ENCODE measurements around the gene ZNF185.

ZNF185 gene

GRCh38 chrX:152915541-152916241 lies 17.8 kb downstream of the ZNF185 start:
- no peak for DNase-seq (ENCODE audit: extremely low read depth in 1 of 2, low read depth in 1 of 2)

GRCh38 chrX:152917656-152918579 lies 20.1 kb downstream of the ZNF185 start:
- no peak for DNase-seq (ENCODE audit: extremely low read depth in 1 of 2, low read depth in 1 of 2)

- DNase-seq (ENCODE audit: extremely low read depth in 1 of 2, low read depth in 1 of 2), result no peak
Observed at GRCh38 chrX:152918707-152919106, 20.8 kb downstream of the ZNF185 start.

- DNase-seq (ENCODE audit: extremely low read depth in 1 of 2, low read depth in 1 of 2), result no peak
Observed at GRCh38 chrX:152923599-152923998, 25.7 kb downstream of the ZNF185 start.

GRCh38 chrX:152925835-152926234 lies 28.0 kb downstream of the ZNF185 start:
- no peak for DNase-seq (ENCODE audit: extremely low read depth in 1 of 2, low read depth in 1 of 2)

GRCh38 chrX:152926279-152926678 lies 28.4 kb downstream of the ZNF185 start:
- DNase-seq (ENCODE audit: extremely low read depth in 1 of 2, low read depth in 1 of 2), result peak; percentile 16 to 34

- no peak for DNase-seq (ENCODE audit: extremely low read depth in 1 of 2, low read depth in 1 of 2)
Observed at GRCh38 chrX:152926923-152927322, 29.1 kb downstream of the ZNF185 start.

GRCh38 chrX:152927858-152928760 lies 30.2 kb downstream of the ZNF185 start:
- no peak for DNase-seq (ENCODE audit: extremely low read depth in 1 of 2, low read depth in 1 of 2)

- DNase-seq (ENCODE audit: extremely low read depth in 1 of 2, low read depth in 1 of 2), result no peak
Observed at GRCh38 chrX:152928761-152929400, 31.0 kb downstream of the ZNF185 start.

GRCh38 chrX:152929898-152930297 lies 32.0 kb downstream of the ZNF185 start:
- no peak for DNase-seq (ENCODE audit: extremely low read depth in 1 of 2, low read depth in 1 of 2)

GRCh38 chrX:152930516-152930915 lies 32.6 kb downstream of the ZNF185 start:
- no peak for DNase-seq (ENCODE audit: extremely low read depth in 1 of 2, low read depth in 1 of 2)

GRCh38 chrX:152932144-152932543 lies 34.3 kb downstream of the ZNF185 start:
- DNase-seq (ENCODE audit: extremely low read depth in 1 of 2, low read depth in 1 of 2), result no peak

- no peak for DNase-seq (ENCODE audit: extremely low read depth in 1 of 2, low read depth in 1 of 2)
Observed at GRCh38 chrX:152932598-152933175, 34.8 kb downstream of the ZNF185 start.

GRCh38 chrX:152936306-152936705 lies 38.4 kb downstream of the ZNF185 start:
- DNase-seq (ENCODE audit: extremely low read depth in 1 of 2, low read depth in 1 of 2), result no peak

- no peak for DNase-seq (ENCODE audit: extremely low read depth in 1 of 2, low read depth in 1 of 2)
Observed at GRCh38 chrX:152937236-152937635, 39.4 kb downstream of the ZNF185 start.

GRCh38 chrX:152941328-152942076 lies 43.6 kb downstream of the ZNF185 start:
- peak; percentile 69 to 74 for DNase-seq (ENCODE audit: extremely low read depth in 1 of 2, low read depth in 1 of 2)

- DNase-seq (ENCODE audit: extremely low read depth in 1 of 2, low read depth in 1 of 2), result no peak
Observed at GRCh38 chrX:152942077-152942442, 44.2 kb downstream of the ZNF185 start.

- no peak for DNase-seq (ENCODE audit: extremely low read depth in 1 of 2, low read depth in 1 of 2)
Observed at GRCh38 chrX:152943826-152944225, 46.0 kb downstream of the ZNF185 start.

Data from stimulated activated CD8-positive, alpha-beta memory T cell treated with anti-CD3 and anti-CD28 coated beads, Interleukin-7, amount 100 ng/mL, for 48 hours (primary cell).